Peyer's patch (tissue), 4 donors: ENCODE results near the gene CLDN14. TPM values are rescaled to one million over a fixed set of nuclear protein-coding genes. Genes with fewer than 3 reads are reported as not detected.

Experiments used
- DNase-seq, 3 donors: peaks; one replicate each; pipeline ENCODE4 v3.0.0-alpha.2; 2017 to 2019
- H3K27ac ChIP-seq, 4 donors: fragments of 200-600 bp; sonication (generic); one replicate each; pipeline ENCODE4 v1.5.1; 2016 to 2019
- H3K27me3 ChIP-seq, 2 donors: fragments of 200-600 bp; sonication (generic); one replicate each; pipeline ENCODE4 v1.5.1; 2019
- H3K36me3 ChIP-seq, 3 donors: fragments of 200-600 bp; sonication (generic); one replicate each; pipeline ENCODE4 v1.5.1; 2016 to 2019
- H3K4me1 ChIP-seq, 4 donors: fragments of 200-600 bp; sonication (generic); one replicate each; pipeline ENCODE4 v1.5.1; 2016 to 2019
- H3K4me3 ChIP-seq, 4 donors: fragments of 200-600 bp; sonication (generic); 1 replicate in 3 of 4; 2 replicates in 1 of 4; pipeline ENCODE4 v1.5.1; 2016 to 2019; ENCODE audit warnings: mild to moderate bottlenecking in 1 of 4
- H3K9me3 ChIP-seq, 4 donors: fragments of 200-600 bp; sonication (generic); one replicate each; pipeline ENCODE4 v1.5.1; 2016 to 2019; ENCODE audit warnings: mild to moderate bottlenecking in 1 of 4
- CTCF ChIP-seq, 6 experiments: fragments of 450-650 bp in 4 of 6; fragments of 200-600 bp in 2 of 6; sonication (generic) in 1 of 6; IDR thresholded peaks; one replicate each; pipeline ENCODE4 v1.5.1; 2017 to 2019; ENCODE audit warnings: antibody characterized with exemption in 6 of 6, mild to moderate bottlenecking in 3 of 6, moderate library complexity in 1 of 6
- POLR2A ChIP-seq, 2 donors: fragments of 450-650 bp; IDR thresholded peaks; one replicate each; pipeline ENCODE4 v1.5.1; 2017; ENCODE audit warnings: antibody characterized with exemption in 2 of 2, mild to moderate bottlenecking in 2 of 2, moderate library complexity in 2 of 2
- total RNA-seq, 4 donors: library from RNA; depleted of rRNA; stranded (reverse); fragments of >200 nt; gene quantifications; one replicate each; pipeline ENCODE4 v1.1.0, GENCODE V29; 2016

The CLDN14 gene
- total RNA-seq, 4 donors from 2014 or later: not detected

GRCh38 chr21:36494557-36494956 lies 14.6 kb upstream of the CLDN14 start:
- no peaks in the 10 kb centered on the region for H3K27me3 ChIP-seq
- H3K4me1 ChIP-seq: no peaks in the 10 kb centered on the region
- no peak overlapping the region for H3K4me3 ChIP-seq
- DNase-seq: no peak
- TF ChIP-seq POLR2A (IDR thresholded peaks at IDR 0.05): no peak
- no peaks in the 10 kb centered on the region for H3K9me3 ChIP-seq
- no peaks in the 10 kb centered on the region for H3K36me3 ChIP-seq
- no peak overlapping the region for H3K27ac ChIP-seq

- no peak for TF ChIP-seq CTCF (IDR thresholded peaks at IDR 0.05)
- TF ChIP-seq POLR2A (IDR thresholded peaks at IDR 0.05): no peak
- H3K4me3 ChIP-seq: no peak overlapping the region
- no peaks in the 10 kb centered on the region for H3K27me3 ChIP-seq
- H3K4me1 ChIP-seq: no peaks in the 10 kb centered on the region
- DNase-seq: no peak
- no peaks in the 10 kb centered on the region for H3K36me3 ChIP-seq
- no peak overlapping the region for H3K27ac ChIP-seq
- H3K9me3 ChIP-seq: no peaks in the 10 kb centered on the region
These were observed 11.4 kb upstream of the CLDN14 start for GRCh38 chr21:36491209-36491910.

GRCh38 chr21:36489776-36490165 lies 9.8 kb upstream of the CLDN14 start:
- H3K27ac ChIP-seq: no peak overlapping the region
- no peaks in the 10 kb centered on the region for H3K36me3 ChIP-seq
- TF ChIP-seq CTCF (IDR thresholded peaks at IDR 0.05) (no peak), POLR2A (IDR thresholded peaks at IDR 0.05) (no peak)
- no peak for DNase-seq
- H3K27me3 ChIP-seq: no peaks in the 10 kb centered on the region
- H3K9me3 ChIP-seq: no peaks in the 10 kb centered on the region
- H3K4me1 ChIP-seq: no peaks in the 10 kb centered on the region
- H3K4me3 ChIP-seq: no peak overlapping the region

- Histone ChIP-seq H3K4me1 (no peaks in the 10 kb centered on the region), H3K27me3 (no peaks in the 10 kb centered on the region), H3K9me3 (no peaks in the 10 kb centered on the region), H3K36me3 (no peaks in the 10 kb centered on the region), H3K27ac (no peak overlapping the region), H3K4me3 (no peak overlapping the region)
- DNase-seq: no peak
- TF ChIP-seq CTCF (IDR thresholded peaks at IDR 0.05): no peak
- no peak for TF ChIP-seq POLR2A (IDR thresholded peaks at IDR 0.05)
These were observed 9.3 kb upstream of the CLDN14 start for GRCh38 chr21:36489103-36489775.

- H3K4me3 ChIP-seq: no peak overlapping the region
- H3K27me3 ChIP-seq: no peaks in the 10 kb centered on the region
- no peaks in the 10 kb centered on the region for H3K9me3 ChIP-seq
- no peak for DNase-seq
- TF ChIP-seq CTCF (IDR thresholded peaks at IDR 0.05) (no peak), POLR2A (IDR thresholded peaks at IDR 0.05) (no peak)
- no peaks in the 10 kb centered on the region for H3K36me3 ChIP-seq
- H3K27ac ChIP-seq: no peak overlapping the region
- H3K4me1 ChIP-seq: no peaks in the 10 kb centered on the region
These were observed 7.9 kb upstream of the CLDN14 start for GRCh38 chr21:36487641-36488307.

GRCh38 chr21:36486246-36486645 lies 6.3 kb upstream of the CLDN14 start:
- no peak for TF ChIP-seq CTCF (IDR thresholded peaks at IDR 0.05)
- no peak for TF ChIP-seq POLR2A (IDR thresholded peaks at IDR 0.05)
- DNase-seq: no peak

More at GRCh38 chr21:36486246-36486645, 6.3 kb upstream of the CLDN14 start:
- Histone ChIP-seq H3K27ac (no peak overlapping the region), H3K27me3 (no peaks in the 10 kb centered on the region), H3K4me1 (no peaks in the 10 kb centered on the region), H3K4me3 (no peak overlapping the region), H3K9me3 (no peaks in the 10 kb centered on the region), H3K36me3 (no peaks in the 10 kb centered on the region)
